Tibial nerve (tissue), 4 donors: Measurements from ENCODE around the gene LIMK1.

Source experiments
- CTCF ChIP-seq, 5 experiments: fragments of 200-600 bp in 3 of 5; fragments of 450-650 bp in 2 of 5; sonication (generic) in 3 of 5; IDR thresholded peaks; one replicate each; pipeline ENCODE4 v1.5.1; 2016 to 2019; ENCODE audit warnings: antibody characterized with exemption in 5 of 5, mild to moderate bottlenecking in 3 of 5, moderate library complexity in 2 of 5
- EP300 ChIP-seq, 2 donors: sonication (generic); formaldehyde crosslinking; IDR thresholded peaks; one replicate each; pipeline ENCODE4 v1.6.1; 2017; ENCODE audit warnings: antibody characterized with exemption in 2 of 2, mild to moderate bottlenecking in 1 of 2
- POLR2A ChIP-seq, 2 donors: fragments of 450-650 bp; IDR thresholded peaks; one replicate each; pipeline ENCODE4 v1.6.1; 2017; ENCODE audit warnings: antibody characterized with exemption in 2 of 2, mild to moderate bottlenecking in 2 of 2, moderate library complexity in 2 of 2

DNA sequence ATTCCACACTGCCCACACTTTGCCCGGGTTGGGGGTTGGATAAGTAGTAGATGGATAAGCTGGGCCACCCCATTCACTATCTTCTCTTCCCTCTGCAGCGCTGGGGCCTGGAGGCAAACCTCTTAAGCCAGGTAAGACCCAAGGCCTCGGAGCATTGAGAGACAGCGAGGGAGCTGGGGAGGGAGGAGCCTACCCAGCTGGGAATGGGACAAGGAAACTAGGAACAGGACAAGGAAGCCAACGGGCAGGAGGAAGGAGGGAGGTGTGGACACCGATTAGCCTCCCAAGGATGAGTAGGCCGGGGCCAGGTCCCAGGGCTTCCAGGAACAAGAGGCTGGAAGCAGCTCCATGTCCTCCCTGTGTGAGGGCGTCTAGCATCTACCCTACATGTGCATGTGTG is 46.0 kb upstream of the LIMK1 start:
- no peak for TF ChIP-seq POLR2A (IDR thresholded peaks at IDR 0.05)
- TF ChIP-seq CTCF (IDR thresholded peaks at IDR 0.05), result no peak
- no peak for TF ChIP-seq EP300 (IDR thresholded peaks at IDR 0.05)
